Epidermal melanocyte (primary cell): ENCODE data around the gene SNAPC4.
"Not testable (repeated sequence)": the region's sequence is repeated elsewhere in the genome, so short reads cannot be mapped to it uniquely, and the experiment has no call there.

Experiments used
- DNase-seq: peaks from one replicate; pipeline ENCODE4 v3.0.0; 2011; ENCODE audit warnings: low spot score; ENCODE audit not compliant: insufficient read length

The SNAPC4 gene

GRCh38 chr9:136409557-136410455 lies 9.8 kb upstream of the SNAPC4 start:
- peak; percentile 50 for DNase-seq

GRCh38 chr9:136407911-136408310 lies 7.9 kb upstream of the SNAPC4 start:
- no peak for DNase-seq

GRCh38 chr9:136407061-136407460 lies 7.1 kb upstream of the SNAPC4 start:
- not testable (repeated sequence) for DNase-seq

GRCh38 chr9:136405904-136406303 lies 5.9 kb upstream of the SNAPC4 start:
- not testable (repeated sequence) for DNase-seq

- no peak for DNase-seq
Observed at GRCh38 chr9:136405481-136405880, 5.5 kb upstream of the SNAPC4 start.

- no peak for DNase-seq
Observed at GRCh38 chr9:136404801-136405136, 4.8 kb upstream of the SNAPC4 start.

GRCh38 chr9:136403915-136404800 lies 4.2 kb upstream of the SNAPC4 start:
- no peak for DNase-seq

GRCh38 chr9:136403538-136403914 lies 3.6 kb upstream of the SNAPC4 start:
- no peak for DNase-seq

- no peak for DNase-seq
Observed at GRCh38 chr9:136402067-136402466, 2.1 kb upstream of the SNAPC4 start.

GRCh38 chr9:136401173-136401922 lies 1.4 kb upstream of the SNAPC4 start:
- no peak for DNase-seq

- DNase-seq: no peak
Observed at GRCh38 chr9:136399176-136400037, 563 bp downstream of the SNAPC4 start.

- DNase-seq: no peak
Observed at GRCh38 chr9:136398286-136398685, 1.7 kb downstream of the SNAPC4 start.

- DNase-seq: no peak
Observed at GRCh38 chr9:136397643-136398042, 2.3 kb downstream of the SNAPC4 start.

GRCh38 chr9:136396219-136396515 lies 3.8 kb downstream of the SNAPC4 start:
- DNase-seq: no peak

- DNase-seq: no peak
Observed at GRCh38 chr9:136395345-136396218, 4.4 kb downstream of the SNAPC4 start.

- no peak for DNase-seq
Observed at GRCh38 chr9:136395020-136395340, 5.0 kb downstream of the SNAPC4 start.

GRCh38 chr9:136394312-136395019 lies 5.5 kb downstream of the SNAPC4 start:
- DNase-seq: no peak

GRCh38 chr9:136393531-136393930 lies 6.4 kb downstream of the SNAPC4 start:
- no peak for DNase-seq
